Mesenchymal stem cell (in vitro differentiated cells and primary cell): ENCODE results near the gene CPNE4.
A peak's percentile ranks its signal among the peaks of the same experiment; 100 is the strongest.

Experiments
- DNase-seq: peaks from one replicate; pipeline ENCODE4 v3.0.0-alpha.2; 2013
- H2AFZ ChIP-seq: one replicate; pipeline ENCODE4 v1.6.1; 2013; ENCODE audit warnings: low read depth, mild to moderate bottlenecking, control low read depth, inconsistent platforms, low read length, moderate library complexity
- H2AK5ac ChIP-seq: 2 replicates; pipeline ENCODE4 v1.6.1; 2013; ENCODE audit warnings: low read length, moderate library complexity, mild to moderate bottlenecking, inconsistent platforms; ENCODE audit not compliant: severe bottlenecking
- H2BK120ac ChIP-seq: one replicate; pipeline ENCODE4 v1.6.1; 2013; ENCODE audit warnings: low read depth, mild to moderate bottlenecking, inconsistent platforms, low read length, moderate library complexity
- H2BK12ac ChIP-seq, 2 experiments: one replicate each; pipeline ENCODE4 v1.6.1; 2013; ENCODE audit warnings: inconsistent platforms in 2 of 2, low read length in 2 of 2, mild to moderate bottlenecking in 2 of 2, moderate library complexity in 2 of 2, control low read depth in 1 of 2
- H2BK15ac ChIP-seq: one replicate; pipeline ENCODE4 v1.6.1; 2013; ENCODE audit warnings: mild to moderate bottlenecking, low read depth, inconsistent platforms; ENCODE audit not compliant: poor library complexity, severe bottlenecking
- H2BK5ac ChIP-seq: 2 replicates; pipeline ENCODE4 v1.6.1; 2013; ENCODE audit warnings: low read depth, mild to moderate bottlenecking, low read length, control low read depth, inconsistent platforms; ENCODE audit not compliant: poor library complexity, severe bottlenecking
- H3K14ac ChIP-seq, 2 experiments: one replicate each; pipeline ENCODE4 v1.6.1; 2013; ENCODE audit warnings: inconsistent platforms in 2 of 2, low read length in 2 of 2, control low read depth in 1 of 2, mild to moderate bottlenecking in 1 of 2, moderate library complexity in 1 of 2
- H3K18ac ChIP-seq, 2 experiments: one replicate each; pipeline ENCODE4 v1.6.1; 2013; ENCODE audit warnings: inconsistent platforms in 2 of 2, low read length in 2 of 2, control low read depth in 1 of 2, low read depth in 1 of 2, mild to moderate bottlenecking in 1 of 2
- H3K23ac ChIP-seq, 2 experiments: one replicate each; pipeline ENCODE4 v1.6.1; 2013; ENCODE audit warnings: inconsistent platforms in 2 of 2, low read length in 2 of 2, mild to moderate bottlenecking in 2 of 2, moderate library complexity in 2 of 2, control low read depth in 1 of 2
- H3K27ac ChIP-seq: 2 replicates; pipeline ENCODE4 v1.5.1; 2013; ENCODE audit warnings: mild to moderate bottlenecking, moderate library complexity, low read length, control low read depth, inconsistent platforms; ENCODE audit not compliant: poor library complexity, severe bottlenecking
- H3K27me3 ChIP-seq, 2 experiments: 2 replicates each; pipeline versions ENCODE4 v1.6.1 to v1.7.0; 2013; ENCODE audit warnings: low read length in 2 of 2, mild to moderate bottlenecking in 2 of 2, moderate library complexity in 2 of 2, control low read depth in 1 of 2, inconsistent platforms in 1 of 2; ENCODE audit not compliant: control insufficient read depth in 1 of 2, insufficient read depth in 1 of 2
- H3K36me3 ChIP-seq, 2 experiments: 2 replicates each; pipeline versions ENCODE4 v1.6.1 to v1.7.0; 2013; ENCODE audit warnings: low read length in 2 of 2, control low read depth in 1 of 2, inconsistent platforms in 1 of 2, low read depth in 1 of 2, mild to moderate bottlenecking in 1 of 2; ENCODE audit not compliant: insufficient read depth in 2 of 2, control insufficient read depth in 1 of 2
- H3K4ac ChIP-seq, 2 experiments: one replicate each; pipeline ENCODE4 v1.6.1; 2013; ENCODE audit warnings: inconsistent platforms in 2 of 2, low read length in 2 of 2, mild to moderate bottlenecking in 2 of 2, moderate library complexity in 2 of 2, control low read depth in 1 of 2, low read depth in 1 of 2
- H3K4me1 ChIP-seq: 2 replicates; pipeline ENCODE4 v1.6.1; 2013; ENCODE audit warnings: low read depth, low read length, control low read depth; ENCODE audit not compliant: control insufficient read depth, insufficient read depth
- H3K4me2 ChIP-seq: 2 replicates; pipeline ENCODE4 v1.6.1; 2013; ENCODE audit warnings: low read length, mild to moderate bottlenecking, inconsistent platforms; ENCODE audit not compliant: poor library complexity, severe bottlenecking
- H3K4me3 ChIP-seq, 2 experiments: 2 replicates each; pipeline versions ENCODE4 v1.5.1 to v1.7.0; 2013; ENCODE audit warnings: low read length in 2 of 2, mild to moderate bottlenecking in 2 of 2, control low read depth in 1 of 2, low read depth in 1 of 2; ENCODE audit not compliant: insufficient read depth in 1 of 2
- H3K79me1 ChIP-seq: replicated peaks from 2 replicates; pipeline ENCODE4 v1.6.1; 2013; ENCODE audit warnings: mild to moderate bottlenecking, control low read depth, low read length, inconsistent platforms; ENCODE audit not compliant: poor library complexity, severe bottlenecking
- H3K9ac ChIP-seq: 2 replicates; pipeline ENCODE4 v1.7.0; 2013; ENCODE audit warnings: mild to moderate bottlenecking, low read length, moderate library complexity
- H3K9me3 ChIP-seq: 2 replicates; pipeline ENCODE4 v1.7.0; 2013; ENCODE audit warnings: mild to moderate bottlenecking, low read length; ENCODE audit not compliant: control insufficient read depth
- H4K8ac ChIP-seq: one replicate; pipeline ENCODE4 v1.6.1; 2013; ENCODE audit warnings: inconsistent platforms, mild to moderate bottlenecking, low read length, moderate library complexity
- H4K91ac ChIP-seq: one replicate; pipeline ENCODE4 v1.6.1; 2013; ENCODE audit warnings: mild to moderate bottlenecking, low read length, inconsistent platforms
- WGBS: methylation state at CpG from one replicate; pipeline ENCODE4 v1.1.7; 2013; ENCODE audit warnings: mixed read lengths; 5-methylcytosine and 5-hydroxymethylcytosine counted together

Gene CPNE4

GRCh38 chr3:131925571-131925970, 109.2 kb downstream of the CPNE4 start:
- no peak for DNase-seq
- Histone ChIP-seq H3K27me3 (peaks cover 0 to 4% of the 10 kb centered on the region in 2 experiments), H3K79me1 (no peaks in the 10 kb centered on the region), H2BK15ac (no peak overlapping the region), H3K4me1 (no peaks in the 10 kb centered on the region), H2AK5ac (no peak overlapping the region), H2BK5ac (no peak overlapping the region), H3K9me3 (no peaks in the 10 kb centered on the region), H3K18ac (no peak overlapping the region), H4K91ac (no peak overlapping the region), H3K4me2 (no peak overlapping the region), H2AFZ (no peak overlapping the region), H3K4me3 (no peak overlapping the region), H3K9ac (no peak overlapping the region), H3K27ac (no peak overlapping the region), H3K4ac (no peak overlapping the region), H3K36me3 (no peaks in the 10 kb centered on the region), H3K14ac (no peak overlapping the region), H4K8ac (no peak overlapping the region), H2BK120ac (no peak overlapping the region), H2BK12ac (no peak overlapping the region), H3K23ac (no peak overlapping the region)
- 20% methylated on average over 1 of the region's 1 CpG for WGBS

- no peaks in the 10 kb centered on the region for H3K4me1 ChIP-seq
- H3K27ac ChIP-seq, result no peak overlapping the region
- H3K14ac ChIP-seq, result no peak overlapping the region
- no peak overlapping the region for H2BK5ac ChIP-seq
- H3K9ac ChIP-seq, result no peak overlapping the region
- H3K4ac ChIP-seq, result no peak overlapping the region
- no peak for DNase-seq
- H3K79me1 ChIP-seq, result no peaks in the 10 kb centered on the region
- H2AFZ ChIP-seq, result no peak overlapping the region
- H4K8ac ChIP-seq, result no peak overlapping the region
- H3K4me3 ChIP-seq, result no peak overlapping the region
- no CpG with 5 or more reads among the region's 1 CpG for whole genome bisulfite sequencing
- H2BK120ac ChIP-seq, result no peak overlapping the region
- H3K27me3 ChIP-seq, result peaks cover 0 to 4% of the 10 kb centered on the region in 2 experiments
- H3K9me3 ChIP-seq, result no peaks in the 10 kb centered on the region
- H2AK5ac ChIP-seq, result no peak overlapping the region
- H2BK15ac ChIP-seq, result no peak overlapping the region
- no peak overlapping the region for H4K91ac ChIP-seq
- H2BK12ac ChIP-seq, result no peak overlapping the region
- no peak overlapping the region for H3K18ac ChIP-seq
- H3K4me2 ChIP-seq, result no peak overlapping the region
- no peaks in the 10 kb centered on the region for H3K36me3 ChIP-seq
- H3K23ac ChIP-seq, result no peak overlapping the region
Observed at GRCh38 chr3:131922356-131922755, 112.5 kb downstream of the CPNE4 start.

GRCh38 chr3:131917006-131917405, 117.8 kb downstream of the CPNE4 start:
- Histone ChIP-seq H2BK15ac (no peak overlapping the region), H4K91ac (no peak overlapping the region), H3K23ac (no peak overlapping the region), H3K27me3 (no peaks in the 10 kb centered on the region), H3K4ac (no peak overlapping the region), H4K8ac (no peak overlapping the region), H3K36me3 (no peaks in the 10 kb centered on the region), H3K27ac (no peak overlapping the region), H3K18ac (no peak overlapping the region), H2BK12ac (no peak overlapping the region), H2AFZ (no peak overlapping the region), H3K79me1 (no peaks in the 10 kb centered on the region), H3K4me1 (no peaks in the 10 kb centered on the region), H2BK5ac (no peak overlapping the region), H3K4me2 (no peak overlapping the region), H3K14ac (no peak overlapping the region), H3K9ac (peak overlapping the region; percentile 46), H2BK120ac (no peak overlapping the region), H2AK5ac (no peak overlapping the region), H3K4me3 (no peak overlapping the region), H3K9me3 (no peaks in the 10 kb centered on the region)
- WGBS, result 71% methylated on average over 3 of the region's 3 CpGs
- DNase-seq, result no peak

- Histone ChIP-seq H2BK12ac (no peak overlapping the region), H3K9me3 (no peaks in the 10 kb centered on the region), H4K8ac (no peak overlapping the region), H3K27me3 (no peaks in the 10 kb centered on the region), H3K9ac (no peak overlapping the region), H3K27ac (no peak overlapping the region), H2BK120ac (no peak overlapping the region), H3K4ac (no peak overlapping the region), H2AFZ (no peak overlapping the region), H3K18ac (no peak overlapping the region), H3K79me1 (no peaks in the 10 kb centered on the region), H3K23ac (no peak overlapping the region), H2BK5ac (no peak overlapping the region), H2BK15ac (no peak overlapping the region), H3K14ac (no peak overlapping the region), H4K91ac (no peak overlapping the region), H3K4me3 (no peak overlapping the region), H3K4me2 (no peak overlapping the region), H2AK5ac (no peak overlapping the region), H3K4me1 (no peaks in the 10 kb centered on the region), H3K36me3 (no peaks in the 10 kb centered on the region)
- WGBS, result no CpG with 5 or more reads among the region's 1 CpG
- no peak for DNase-seq
Observed at GRCh38 chr3:131914090-131914691, 120.6 kb downstream of the CPNE4 start.
